ENCODE measurements around the gene WDR75. TPM values are rescaled to one million over a fixed set of nuclear protein-coding genes. Genes with fewer than 3 reads are reported as not detected.

WDR75 gene
- polyA plus RNA-seq, 1 donor (not counting 4 experiments of a cell fraction or from before 2014, with no cell fraction given) = 60.4 TPM

- H2AFZ ChIP-seq (ENCODE audit: control insufficient read depth, low read length) = no peak overlapping the region
- no peaks in the 10 kb centered on the region for H3K9me3 ChIP-seq (ENCODE audit: control insufficient read depth, low read depth, low read length)
- no peak overlapping the region for H3K4me3 ChIP-seq (ENCODE audit: control insufficient read depth in 2 of 3, extremely low read depth in 1 of 3, insufficient read depth in 2 of 3, low read depth in 1 of 3, low read length in 3 of 3)
- no peak overlapping the region for H3K4me2 ChIP-seq (ENCODE audit: control insufficient read depth, extremely low read depth, insufficient read depth, low read depth, low read length)
- DNase-seq (ENCODE audit: low read depth, low spot score) (no peak), FAIRE-seq (no peak)
- H3K36me3 ChIP-seq (ENCODE audit: control insufficient read depth in 2 of 2, extremely low read depth in 1 of 2, insufficient read depth in 2 of 2, low read length in 2 of 2) = no peaks in the 10 kb centered on the region
- dilution Hi-C loops (cut with MboI; ENCODE audit: extremely low pct_ligation_motif_present, low sequenced_read_pairs) = no loop called here
- H3K27me3 ChIP-seq (ENCODE audit: control insufficient read depth, extremely low read depth, insufficient read depth, low read length) = no peaks in the 10 kb centered on the region
- no peak overlapping the region for H3K9ac ChIP-seq (ENCODE audit: control insufficient read depth, extremely low read depth, insufficient read depth, low read length)
- no peaks in the 10 kb centered on the region for H4K20me1 ChIP-seq (ENCODE audit: control insufficient read depth, extremely low read depth, insufficient read depth, low read length)
- no peaks in the 10 kb centered on the region for H3K9me1 ChIP-seq (ENCODE audit: control insufficient read depth, extremely low read depth, insufficient read depth, low read length)
- no peak overlapping the region for H3K27ac ChIP-seq (ENCODE audit: control insufficient read depth, insufficient read depth, low read length)
- no peaks in the 10 kb centered on the region for H3K79me2 ChIP-seq (ENCODE audit: control insufficient read depth, insufficient read depth, low read length)
- TF ChIP-seq EZH2 (IDR thresholded peaks at IDR 0.05; ENCODE audit: low read length) (no peak), CTCF (optimal IDR thresholded peaks at IDR 0.05 in 1 of 3, IDR thresholded peaks at IDR 0.05 in 1 of 3, conservative IDR thresholded peaks at IDR 0.05 in 1 of 3; ENCODE audit: extremely low read depth in 1 of 3, insufficient read depth in 2 of 3, low read length in 3 of 3) (no peak)
- H3K4me1 ChIP-seq (ENCODE audit: control insufficient read depth, extremely low read depth, insufficient read depth, low read length) = peaks cover 10% of the 10 kb centered on the region
These were observed 34.6 kb upstream of the WDR75 start for GRCh38 chr2:189406586-189407233.

GRCh38 chr2:189407281-189408209, 33.7 kb upstream of the WDR75 start:
- Histone ChIP-seq H3K79me2 (ENCODE audit: control insufficient read depth, insufficient read depth, low read length) (no peaks in the 10 kb centered on the region), H3K4me2 (ENCODE audit: control insufficient read depth, extremely low read depth, insufficient read depth, low read depth, low read length) (peak overlapping the region; percentile 1), H3K27ac (ENCODE audit: control insufficient read depth, insufficient read depth, low read length) (no peak overlapping the region), H3K4me3 (ENCODE audit: control insufficient read depth in 2 of 3, extremely low read depth in 1 of 3, insufficient read depth in 2 of 3, low read depth in 1 of 3, low read length in 3 of 3) (no peak overlapping the region), H4K20me1 (ENCODE audit: control insufficient read depth, extremely low read depth, insufficient read depth, low read length) (no peaks in the 10 kb centered on the region), H3K9ac (ENCODE audit: control insufficient read depth, extremely low read depth, insufficient read depth, low read length) (no peak overlapping the region), H2AFZ (ENCODE audit: control insufficient read depth, low read length) (peak overlapping the region; percentile 51), H3K36me3 (ENCODE audit: control insufficient read depth in 2 of 2, extremely low read depth in 1 of 2, insufficient read depth in 2 of 2, low read length in 2 of 2) (no peaks in the 10 kb centered on the region), H3K27me3 (ENCODE audit: control insufficient read depth, extremely low read depth, insufficient read depth, low read length) (no peaks in the 10 kb centered on the region), H3K9me1 (ENCODE audit: control insufficient read depth, extremely low read depth, insufficient read depth, low read length) (no peaks in the 10 kb centered on the region), H3K9me3 (ENCODE audit: control insufficient read depth, low read depth, low read length) (no peaks in the 10 kb centered on the region), H3K4me1 (ENCODE audit: control insufficient read depth, extremely low read depth, insufficient read depth, low read length) (peaks cover 15% of the 10 kb centered on the region)
- DNase-seq (ENCODE audit: low read depth, low spot score) = no peak
- no peak for TF ChIP-seq CTCF (optimal IDR thresholded peaks at IDR 0.05 in 1 of 3, IDR thresholded peaks at IDR 0.05 in 1 of 3, conservative IDR thresholded peaks at IDR 0.05 in 1 of 3; ENCODE audit: extremely low read depth in 1 of 3, insufficient read depth in 2 of 3, low read length in 3 of 3)
- no peak for TF ChIP-seq EZH2 (IDR thresholded peaks at IDR 0.05; ENCODE audit: low read length)
- dilution Hi-C loops (cut with MboI; ENCODE audit: extremely low pct_ligation_motif_present, low sequenced_read_pairs) = no loop called here
- FAIRE-seq = no peak
